Stimulated activated memory B cell treated with anti-CD40 and anti-IgM and Interleukin-4, amounts not matched to agents 10 μg/mL and 1 μg/mL and 100 μg/mL, for 72 hours (primary cell): ENCODE measurements around the gene CNTNAP2.

Experiments used
- ATAC-seq: fragments of 150-1000 bp; cut with Tn5 transposase; 2 replicates; pipeline ENCODE4 v1.10.0; 2021
- H3K27ac Mint-ChIP-seq: one replicate; pipeline ENCODE4 v1.8.0; 2022; ENCODE audit warnings: mild to moderate bottlenecking, mixed read lengths
- H3K27me3 Mint-ChIP-seq: one replicate; pipeline ENCODE4 v1.8.0; 2022; ENCODE audit warnings: mixed read lengths
- H3K36me3 Mint-ChIP-seq: one replicate; pipeline ENCODE4 v1.8.0; 2022; ENCODE audit warnings: mixed read lengths
- H3K4me1 Mint-ChIP-seq: one replicate; pipeline ENCODE4 v1.8.0; 2022; ENCODE audit warnings: mixed read lengths
- H3K4me3 Mint-ChIP-seq: one replicate; pipeline ENCODE4 v1.8.0; 2022; ENCODE audit warnings: mild to moderate bottlenecking, moderate library complexity, mixed read lengths
- H3K9me3 Mint-ChIP-seq: one replicate; pipeline ENCODE4 v1.8.0; 2022; ENCODE audit warnings: mixed read lengths

CNTNAP2 gene

DNA sequence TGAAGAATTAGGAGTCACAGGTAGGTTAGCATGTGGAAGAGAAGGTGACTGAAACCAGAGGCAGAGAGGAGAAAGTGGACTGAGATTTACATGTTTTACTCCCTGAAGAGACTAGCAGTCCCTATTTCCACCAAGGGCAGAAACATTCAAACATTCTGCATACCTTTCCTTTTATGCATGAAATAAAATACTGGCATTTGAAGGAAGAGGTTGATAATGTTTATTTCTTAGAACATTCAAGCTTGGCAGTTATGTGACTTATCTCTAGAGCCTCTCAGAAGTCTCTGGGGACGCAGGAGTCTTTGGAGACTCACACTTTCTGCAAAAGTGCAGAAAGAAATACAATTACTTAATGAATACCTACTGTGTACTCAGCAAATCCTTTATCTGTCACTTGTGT is 1966.8 kb downstream of the CNTNAP2 start:
- Mint-ChIP-seq H3K27me3 (peaks cover 15% of the 10 kb centered on the region), H3K4me3 (no peak overlapping the region), H3K27ac (no peak overlapping the region), H3K4me1 (no peaks in the 10 kb centered on the region), H3K36me3 (no peaks in the 10 kb centered on the region), H3K9me3 (no peaks in the 10 kb centered on the region)
- ATAC-seq = no peak

DNA sequence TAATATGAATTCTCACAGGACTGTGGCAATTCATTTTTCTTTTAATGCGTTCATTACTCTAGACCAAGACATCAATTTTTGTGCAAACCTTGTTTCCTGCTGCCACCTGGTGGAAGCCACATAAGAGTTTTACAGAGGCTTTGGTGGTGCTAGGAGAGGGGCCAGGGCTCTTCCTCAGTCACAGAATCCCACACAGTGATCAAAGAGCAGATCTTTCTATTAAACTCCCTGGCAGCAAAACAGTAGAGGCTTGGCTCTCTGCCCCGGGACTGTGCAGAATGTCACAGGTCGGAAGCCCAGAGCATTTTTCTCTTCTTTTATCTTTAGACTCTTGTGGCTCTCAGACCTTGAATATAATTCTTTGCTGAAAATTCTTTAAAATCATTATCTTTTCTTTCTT is 1967.5 kb downstream of the CNTNAP2 start:
- no peaks in the 10 kb centered on the region for H3K9me3 Mint-ChIP-seq
- no peak for ATAC-seq
- no peaks in the 10 kb centered on the region for H3K4me1 Mint-ChIP-seq
- no peak overlapping the region for H3K27ac Mint-ChIP-seq
- H3K27me3 Mint-ChIP-seq = peaks cover 18% of the 10 kb centered on the region
- H3K36me3 Mint-ChIP-seq = no peaks in the 10 kb centered on the region
- H3K4me3 Mint-ChIP-seq = no peak overlapping the region

DNA sequence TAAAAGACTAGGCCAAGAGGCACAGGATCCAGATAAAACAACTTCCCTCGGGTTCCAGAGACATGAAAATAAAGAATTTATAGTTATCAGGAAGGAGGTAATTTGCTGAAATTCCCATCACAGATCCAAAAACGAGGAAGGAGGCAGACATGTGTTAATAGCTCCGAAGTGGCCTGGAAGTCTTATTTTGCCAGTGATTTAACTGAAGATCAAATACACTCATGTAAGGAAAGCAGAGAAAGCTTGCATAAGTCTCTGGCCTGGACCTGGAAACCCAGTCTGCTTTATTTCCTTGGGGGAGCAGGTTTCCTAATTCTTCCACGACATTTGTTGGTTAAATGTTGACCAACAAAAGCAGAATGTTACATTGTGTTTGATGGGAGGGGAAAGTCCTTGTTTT is 1975.3 kb downstream of the CNTNAP2 start:
- H3K27ac Mint-ChIP-seq = no peak overlapping the region
- H3K9me3 Mint-ChIP-seq = no peaks in the 10 kb centered on the region
- no peak for ATAC-seq
- no peak overlapping the region for H3K4me3 Mint-ChIP-seq
- H3K36me3 Mint-ChIP-seq = no peaks in the 10 kb centered on the region
- H3K4me1 Mint-ChIP-seq = no peaks in the 10 kb centered on the region
- H3K27me3 Mint-ChIP-seq = peaks cover 18% of the 10 kb centered on the region

DNA sequence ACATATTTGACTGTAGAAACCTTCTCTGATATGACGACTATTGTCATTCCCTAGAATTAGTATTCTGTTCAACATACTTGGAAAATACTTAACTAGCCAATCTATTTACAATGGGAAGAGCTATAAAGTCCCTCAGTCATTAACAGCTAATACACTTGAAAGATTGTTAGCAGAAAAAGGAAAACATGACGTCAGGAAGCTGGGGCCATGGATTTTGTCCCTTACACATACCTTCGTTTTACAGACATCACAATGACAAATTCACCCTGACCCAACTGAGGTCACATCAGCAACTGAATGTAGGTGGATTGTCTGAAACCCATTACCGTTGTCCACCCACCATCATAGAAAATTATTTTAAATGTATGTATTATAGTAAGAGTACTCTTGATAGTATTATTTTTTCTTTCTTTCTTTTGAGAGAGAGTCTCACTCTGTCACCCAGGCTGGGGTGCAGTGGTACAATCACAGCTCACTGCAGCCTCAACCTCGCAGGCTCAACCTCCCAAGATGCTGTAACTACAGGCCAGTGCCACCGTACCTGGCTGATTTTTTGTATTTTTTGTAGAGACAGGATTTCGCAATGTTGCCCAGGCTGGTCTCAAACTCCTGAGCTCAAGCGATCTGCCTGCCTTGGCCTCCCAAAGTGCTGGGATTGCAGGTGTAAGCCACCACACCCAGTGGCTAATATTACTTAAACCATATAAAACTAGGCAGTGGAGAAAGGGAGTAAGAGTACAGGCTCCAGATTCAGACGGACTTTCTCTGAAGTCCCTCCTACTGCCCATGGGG is 1977.0 kb downstream of the CNTNAP2 start:
- no peak overlapping the region for H3K4me3 Mint-ChIP-seq
- H3K27me3 Mint-ChIP-seq = peaks cover 2% of the 10 kb centered on the region
- no peaks in the 10 kb centered on the region for H3K36me3 Mint-ChIP-seq
- H3K9me3 Mint-ChIP-seq = no peaks in the 10 kb centered on the region
- H3K27ac Mint-ChIP-seq = no peak overlapping the region
- H3K4me1 Mint-ChIP-seq = no peaks in the 10 kb centered on the region
- ATAC-seq = no peak

DNA sequence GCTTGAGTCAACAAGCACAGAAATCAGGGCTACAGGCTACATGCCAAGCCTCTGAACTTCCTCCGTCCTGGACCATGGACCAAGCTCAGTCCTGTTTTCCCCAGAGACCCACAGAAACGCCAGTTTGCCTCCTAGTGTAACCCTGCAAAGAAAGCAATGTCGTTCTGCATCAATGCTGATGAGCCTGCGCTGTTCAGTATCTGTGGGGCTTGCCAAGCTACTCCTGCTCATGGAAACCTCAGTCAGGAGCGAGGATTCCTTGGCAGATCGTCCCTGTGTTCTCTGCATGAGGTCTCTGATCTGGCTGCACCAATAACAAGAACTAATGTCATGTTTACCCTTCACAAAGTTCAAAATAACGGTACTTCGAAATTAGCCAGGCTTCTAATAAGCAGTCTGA is 1978.5 kb downstream of the CNTNAP2 start:
- no peak overlapping the region for H3K4me3 Mint-ChIP-seq

DNA sequence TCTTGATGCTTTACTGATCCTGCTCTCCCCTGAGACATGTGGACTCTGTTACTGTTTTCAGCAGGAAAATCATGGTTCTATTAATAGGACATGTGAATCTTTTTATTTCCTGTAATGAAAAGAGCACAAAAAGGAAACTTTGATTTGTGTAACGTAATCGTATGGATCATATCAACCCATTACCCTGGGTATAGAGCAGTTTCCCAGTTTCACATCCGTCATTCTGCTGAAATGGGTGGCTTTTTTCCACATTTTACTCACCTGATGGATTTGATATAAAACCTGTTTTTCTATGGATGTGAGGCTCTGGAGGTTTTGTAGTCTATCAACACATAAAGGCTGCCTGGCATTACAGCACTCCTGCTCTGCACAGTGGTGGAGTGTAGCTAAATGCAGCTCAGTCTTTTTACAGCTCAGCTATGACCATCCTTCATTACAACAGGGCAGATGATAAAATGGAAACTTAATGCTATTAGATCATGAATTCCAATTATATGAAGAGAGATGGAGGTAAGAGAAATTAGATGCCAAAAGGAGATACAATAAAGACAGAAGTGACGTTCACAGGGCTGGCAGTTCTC is 1987.6 kb downstream of the CNTNAP2 start:
- Mint-ChIP-seq H3K9me3 (peaks cover 6% of the 10 kb centered on the region), H3K4me3 (no peak overlapping the region), H3K36me3 (no peaks in the 10 kb centered on the region), H3K4me1 (no peaks in the 10 kb centered on the region), H3K27ac (no peak overlapping the region), H3K27me3 (no peaks in the 10 kb centered on the region)
- ATAC-seq = no peak

More for the DNA sequence above, 1978.5 kb downstream of the CNTNAP2 start:
- no peak for ATAC-seq
- H3K27ac Mint-ChIP-seq = no peak overlapping the region
- no peaks in the 10 kb centered on the region for H3K4me1 Mint-ChIP-seq
- H3K9me3 Mint-ChIP-seq = peaks cover 2% of the 10 kb centered on the region
- no peaks in the 10 kb centered on the region for H3K27me3 Mint-ChIP-seq
- H3K36me3 Mint-ChIP-seq = no peaks in the 10 kb centered on the region

DNA sequence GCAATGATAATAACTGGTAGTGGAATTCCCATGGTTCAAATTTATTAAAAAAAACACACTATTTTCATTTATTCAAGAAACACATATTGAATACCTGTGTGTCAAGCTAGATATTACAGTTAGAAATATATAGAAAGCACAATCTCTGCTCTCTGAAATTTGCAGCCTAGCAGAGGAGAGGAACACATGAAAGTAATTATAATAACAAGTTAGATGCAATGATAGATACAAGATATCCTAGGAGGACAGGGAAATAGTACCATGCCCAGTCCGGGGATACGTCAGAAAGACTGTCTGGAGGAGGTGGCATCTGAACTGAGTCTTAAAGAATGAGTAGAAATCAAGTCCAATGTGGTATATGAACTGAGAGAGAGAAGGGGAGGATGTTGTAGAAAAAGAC is 1988.3 kb downstream of the CNTNAP2 start:
- ATAC-seq = no peak
- no peaks in the 10 kb centered on the region for H3K27me3 Mint-ChIP-seq
- H3K27ac Mint-ChIP-seq = no peak overlapping the region
- no peak overlapping the region for H3K4me3 Mint-ChIP-seq
- peaks cover 6% of the 10 kb centered on the region for H3K9me3 Mint-ChIP-seq
- H3K36me3 Mint-ChIP-seq = no peaks in the 10 kb centered on the region
- no peaks in the 10 kb centered on the region for H3K4me1 Mint-ChIP-seq

DNA sequence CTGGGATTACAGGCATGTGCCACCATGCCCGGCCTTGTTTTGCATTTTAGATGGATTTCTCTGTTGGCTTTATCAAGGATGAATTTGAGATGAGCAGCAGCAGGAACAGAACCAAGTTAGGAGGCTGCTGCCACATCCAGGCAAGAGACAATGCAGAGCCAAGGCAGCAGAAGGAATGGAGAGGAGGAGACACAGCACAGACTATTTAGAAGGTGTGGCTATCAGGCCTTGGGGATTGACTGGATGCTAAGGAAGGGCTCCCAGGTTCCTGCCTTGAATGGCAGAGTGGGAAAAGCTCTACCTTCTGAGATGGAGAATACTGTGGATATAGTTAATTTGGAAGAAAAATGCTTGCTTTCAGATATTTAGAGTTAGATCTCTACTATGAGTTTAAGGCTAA is 1989.3 kb downstream of the CNTNAP2 start:
- no peak for ATAC-seq
- Mint-ChIP-seq H3K4me3 (no peak overlapping the region), H3K4me1 (no peaks in the 10 kb centered on the region), H3K36me3 (no peaks in the 10 kb centered on the region), H3K27ac (no peak overlapping the region), H3K27me3 (peaks cover 8% of the 10 kb centered on the region), H3K9me3 (peaks cover 3% of the 10 kb centered on the region)

DNA sequence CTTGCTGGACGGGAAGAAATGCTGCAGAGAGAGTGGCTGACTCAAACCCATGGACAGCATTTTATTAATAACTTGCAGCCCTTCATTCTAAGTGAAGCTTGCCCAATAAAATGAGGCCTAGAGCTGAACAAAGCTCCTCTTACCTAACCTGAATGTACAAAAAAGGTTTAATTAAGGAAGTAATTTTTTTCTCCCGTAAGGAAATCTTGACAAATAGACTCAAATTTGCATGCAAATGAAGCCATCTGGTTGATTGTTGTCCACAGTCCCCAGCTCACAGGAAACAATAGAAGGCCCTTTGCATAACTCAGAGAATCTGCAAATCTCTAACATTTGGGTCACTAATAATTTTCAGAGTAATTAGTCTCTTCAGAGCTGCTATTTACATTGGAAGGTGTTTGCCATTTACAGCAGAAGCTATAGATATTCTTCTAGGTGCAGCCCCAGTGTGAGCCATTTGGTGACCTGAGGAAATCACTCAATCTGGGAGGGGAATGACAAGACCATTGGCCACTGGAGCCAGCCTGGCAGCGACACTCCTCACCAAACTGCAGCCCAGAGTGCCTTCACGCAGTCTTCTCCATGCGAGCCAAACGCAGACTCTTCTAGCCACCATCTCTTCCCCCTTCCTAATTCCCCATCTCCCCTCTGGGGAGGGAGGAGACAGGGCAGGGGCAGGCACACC is 1991.0 kb downstream of the CNTNAP2 start:
- Mint-ChIP-seq H3K36me3 (no peaks in the 10 kb centered on the region), H3K27ac (no peak overlapping the region), H3K9me3 (no peaks in the 10 kb centered on the region), H3K4me3 (no peak overlapping the region), H3K4me1 (no peaks in the 10 kb centered on the region), H3K27me3 (peaks cover 18% of the 10 kb centered on the region)
- peak; percentile 28 for ATAC-seq

DNA sequence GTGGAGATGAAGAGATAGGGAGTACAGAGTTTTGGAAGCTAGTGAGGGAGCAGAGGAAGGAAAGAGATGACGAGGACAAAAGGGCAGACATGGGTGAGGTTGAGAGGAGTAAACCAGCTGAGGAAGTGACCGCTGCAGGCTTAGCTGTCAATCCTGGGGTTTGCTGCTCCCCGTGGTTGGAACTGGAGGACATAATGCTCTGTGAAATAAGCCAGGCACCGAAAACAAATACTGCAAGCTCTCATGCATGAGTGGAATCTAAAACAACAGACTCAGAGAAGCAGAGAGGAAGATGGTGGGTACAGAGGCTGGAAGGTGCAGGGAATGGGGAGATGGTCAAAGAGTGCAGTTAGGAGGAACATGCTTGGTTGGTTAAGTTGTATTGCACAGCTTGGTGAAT is 1991.8 kb downstream of the CNTNAP2 start:
- Mint-ChIP-seq H3K9me3 (no peaks in the 10 kb centered on the region), H3K4me1 (no peaks in the 10 kb centered on the region), H3K4me3 (no peak overlapping the region)

DNA sequence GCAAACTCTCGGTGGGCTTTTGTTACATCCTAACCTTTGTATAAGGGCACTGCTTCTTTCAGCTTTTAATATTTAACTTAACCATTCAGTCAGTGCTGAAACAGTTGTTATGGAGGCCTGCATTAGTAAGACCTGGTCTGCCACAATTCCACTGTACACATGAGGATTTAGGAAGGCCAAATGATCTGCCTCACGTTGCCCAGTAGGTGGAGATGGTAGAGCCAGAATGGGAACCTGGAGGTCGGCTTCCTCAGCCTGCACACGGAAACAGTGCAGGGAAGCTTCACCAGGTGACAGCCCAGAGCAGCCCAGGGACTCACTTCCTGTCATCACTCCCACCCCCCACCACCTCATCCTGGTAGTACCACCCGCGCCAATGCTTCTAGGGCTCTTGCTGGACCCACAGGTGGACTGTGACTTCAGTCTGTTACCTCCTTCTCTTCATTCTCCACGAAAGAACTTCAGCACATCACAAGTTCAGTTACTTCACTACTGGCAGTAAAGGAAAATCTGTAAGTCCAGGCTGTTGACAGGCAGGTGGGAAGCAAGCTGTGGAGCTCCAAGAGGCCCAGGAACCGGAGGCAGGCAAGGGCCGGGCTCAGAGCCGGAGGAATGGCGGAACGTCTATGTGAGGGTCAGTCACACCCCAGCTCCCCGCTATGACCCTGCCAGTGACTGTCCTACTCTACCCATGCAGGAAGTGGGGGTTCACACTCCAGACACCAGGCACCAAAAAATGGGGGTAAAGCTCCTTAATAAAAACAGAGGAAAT is 1993.7 kb downstream of the CNTNAP2 start:
- H3K4me3 Mint-ChIP-seq = no peak overlapping the region
- H3K27me3 Mint-ChIP-seq = peaks cover 18% of the 10 kb centered on the region
- ATAC-seq = no peak
- H3K27ac Mint-ChIP-seq = no peak overlapping the region
- no peaks in the 10 kb centered on the region for H3K9me3 Mint-ChIP-seq
- H3K4me1 Mint-ChIP-seq = no peaks in the 10 kb centered on the region
- no peaks in the 10 kb centered on the region for H3K36me3 Mint-ChIP-seq

More for the DNA sequence above, 1991.8 kb downstream of the CNTNAP2 start:
- no peak for ATAC-seq
- Mint-ChIP-seq H3K27ac (no peak overlapping the region), H3K36me3 (no peaks in the 10 kb centered on the region), H3K27me3 (peaks cover 18% of the 10 kb centered on the region)

DNA sequence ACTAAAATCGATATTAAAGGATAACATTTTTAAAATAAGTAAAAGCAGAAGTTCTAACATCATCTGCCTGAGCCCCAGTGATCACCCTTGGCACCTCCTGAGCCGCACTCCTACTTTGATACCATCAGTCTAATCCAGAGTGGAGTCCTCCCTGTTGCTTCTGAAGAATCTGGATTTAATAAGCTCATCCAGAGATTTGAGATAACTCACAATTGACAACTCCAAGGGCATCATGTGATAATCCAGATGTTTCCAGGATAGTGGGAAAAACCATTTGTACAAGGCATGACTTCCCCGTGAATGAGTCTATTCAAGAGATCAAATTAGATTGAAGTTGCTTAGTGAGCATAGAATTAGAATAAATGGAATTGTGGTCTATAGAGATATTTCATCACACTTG is 1998.2 kb downstream of the CNTNAP2 start:
- ATAC-seq = no peak
- no peaks in the 10 kb centered on the region for H3K9me3 Mint-ChIP-seq
- H3K27ac Mint-ChIP-seq = no peak overlapping the region
- H3K36me3 Mint-ChIP-seq = no peaks in the 10 kb centered on the region
- no peaks in the 10 kb centered on the region for H3K4me1 Mint-ChIP-seq
- peaks cover 28% of the 10 kb centered on the region for H3K27me3 Mint-ChIP-seq
- no peak overlapping the region for H3K4me3 Mint-ChIP-seq

DNA sequence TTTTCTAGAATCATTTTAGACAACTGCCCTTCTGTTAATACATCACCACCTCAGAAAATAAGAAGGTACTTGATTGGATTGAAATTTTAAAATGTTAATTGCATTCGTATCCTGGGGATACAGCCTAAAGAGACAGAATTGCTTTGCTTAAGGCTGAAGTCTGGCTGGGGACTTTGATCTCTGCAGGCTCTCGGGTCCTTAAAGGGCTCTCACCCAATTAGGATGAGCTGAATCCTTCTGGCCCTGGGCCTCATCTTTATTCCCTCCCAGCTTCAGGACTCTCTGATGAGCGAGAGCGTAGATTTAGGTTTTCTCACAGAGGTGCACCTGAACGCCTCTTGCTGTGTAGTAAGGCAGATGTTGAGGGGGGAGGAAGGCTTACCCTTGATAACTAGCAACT is 1998.7 kb downstream of the CNTNAP2 start:
- Mint-ChIP-seq H3K4me3 (no peak overlapping the region), H3K4me1 (no peaks in the 10 kb centered on the region), H3K27me3 (peaks cover 25% of the 10 kb centered on the region), H3K27ac (no peak overlapping the region), H3K9me3 (no peaks in the 10 kb centered on the region), H3K36me3 (no peaks in the 10 kb centered on the region)
- ATAC-seq = no peak

DNA sequence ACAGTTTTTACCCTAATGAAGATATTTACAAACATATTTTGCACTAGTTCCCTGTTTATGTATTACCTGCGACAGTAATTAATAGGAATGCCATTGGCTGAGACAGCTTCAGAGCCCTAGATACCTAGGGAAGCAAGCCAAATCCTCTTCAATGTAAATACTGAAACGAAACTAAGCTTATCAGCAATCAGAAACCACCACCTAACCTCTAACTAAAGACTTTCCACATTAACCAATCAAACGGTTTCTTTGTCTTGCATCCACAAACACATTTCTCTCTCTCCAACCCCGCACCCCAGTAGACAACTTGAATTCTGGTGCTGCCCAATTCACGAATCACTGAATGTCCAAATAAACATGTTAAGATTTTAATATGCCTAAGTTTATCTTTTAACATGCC is 1999.6 kb downstream of the CNTNAP2 start:
- no peak overlapping the region for H3K4me3 Mint-ChIP-seq
- peaks cover 17% of the 10 kb centered on the region for H3K27me3 Mint-ChIP-seq

DNA sequence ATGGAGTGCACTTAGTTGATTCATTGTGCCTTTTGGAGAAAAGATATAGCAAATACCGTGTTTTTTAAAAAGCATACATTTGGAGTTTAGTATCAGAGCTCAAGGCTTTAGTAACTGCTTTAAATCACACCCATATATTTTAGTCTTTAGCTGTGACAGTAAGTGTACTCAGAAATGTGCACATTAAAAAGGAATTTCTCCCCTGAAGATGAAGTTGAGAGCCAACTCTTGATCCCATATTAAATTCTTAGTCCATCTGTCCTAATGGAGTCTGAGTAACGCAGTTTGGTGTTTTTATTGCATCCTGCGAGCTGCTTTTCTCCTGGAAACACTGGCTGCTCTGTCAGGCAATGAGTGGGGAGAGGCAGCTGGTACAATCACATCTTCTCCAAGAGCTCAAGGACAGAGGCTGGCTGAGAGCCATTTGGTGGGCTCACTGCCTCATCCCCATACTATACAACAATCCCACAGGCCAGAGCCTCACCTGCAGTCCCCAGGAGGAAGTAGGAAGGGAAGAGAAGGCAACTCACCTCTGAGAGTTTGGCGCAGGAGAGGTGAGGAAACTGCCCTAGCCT is 2000.3 kb downstream of the CNTNAP2 start:
- Mint-ChIP-seq H3K27me3 (peaks cover 9% of the 10 kb centered on the region), H3K27ac (no peak overlapping the region)

More for the DNA sequence above, 1999.6 kb downstream of the CNTNAP2 start:
- no peak for ATAC-seq
- Mint-ChIP-seq H3K9me3 (no peaks in the 10 kb centered on the region), H3K4me1 (no peaks in the 10 kb centered on the region), H3K36me3 (no peaks in the 10 kb centered on the region), H3K27ac (no peak overlapping the region)

More for the DNA sequence above, 2000.3 kb downstream of the CNTNAP2 start:
- no peaks in the 10 kb centered on the region for H3K36me3 Mint-ChIP-seq
- H3K9me3 Mint-ChIP-seq = no peaks in the 10 kb centered on the region
- ATAC-seq = no peak
- H3K4me1 Mint-ChIP-seq = no peaks in the 10 kb centered on the region
- no peak overlapping the region for H3K4me3 Mint-ChIP-seq
